T-helper 17 cell (primary cell): ENCODE measurements around the gene SYCP2L. TPM values are rescaled to one million over a fixed set of nuclear protein-coding genes. Genes with fewer than 3 reads are reported as not detected.

Source experiments
- ATAC-seq: fragments of 150-1000 bp; cut with Tn5 transposase; 2 replicates; pipeline ENCODE4 v1.10.0; 2021; ENCODE audit warnings: mild to moderate bottlenecking, moderate library complexity
- DNase-seq, 3 donors: peaks; one replicate each; pipeline versions ENCODE4 v3.0.0 to v3.0.0-alpha.2; 2020 to 2021
- H3K9me3 ChIP-seq: one replicate; pipeline ENCODE4 v1.7.0; 2013; ENCODE audit warnings: low read length, mild to moderate bottlenecking; ENCODE audit not compliant: control insufficient read depth, poor library complexity, severe bottlenecking
- H3K27ac Mint-ChIP-seq: one replicate; pipeline ENCODE4 v1.8.0; 2022; ENCODE audit warnings: mild to moderate bottlenecking, moderate library complexity, mixed read lengths
- H3K27me3 Mint-ChIP-seq: one replicate; pipeline ENCODE4 v1.8.0; 2022; ENCODE audit warnings: mixed read lengths
- H3K36me3 Mint-ChIP-seq: one replicate; pipeline ENCODE4 v1.8.0; 2022; ENCODE audit warnings: low read depth, mixed read lengths
- H3K4me1 Mint-ChIP-seq: one replicate; pipeline ENCODE4 v1.8.0; 2022; ENCODE audit warnings: mild to moderate bottlenecking, mixed read lengths
- H3K4me3 Mint-ChIP-seq: one replicate; pipeline ENCODE4 v1.8.0; 2022; ENCODE audit warnings: mild to moderate bottlenecking, moderate library complexity, mixed read lengths
- total RNA-seq, 4 donors: library from RNA in 2 of 4; stranded (reverse) in 2 of 4; gene quantifications; one replicate each; pipeline ENCODE4 v1.2.3 and lab custom pipeline; 2022 to 2026

Gene SYCP2L
- total RNA-seq, 2 donors from 2014 or later: not detected

GRCh38 chr6:10949579-10950490 lies 63.0 kb downstream of the SYCP2L start:
- H3K4me3 Mint-ChIP-seq: no peak overlapping the region
- no peaks in the 10 kb centered on the region for H3K4me1 Mint-ChIP-seq
- ATAC-seq (no peak), DNase-seq (no peak)
- peaks cover 6% of the 10 kb centered on the region for H3K36me3 Mint-ChIP-seq
- peaks cover 25% of the 10 kb centered on the region for H3K27me3 Mint-ChIP-seq
- no peak overlapping the region for H3K27ac Mint-ChIP-seq
- H3K9me3 ChIP-seq: no peaks in the 10 kb centered on the region

GRCh38 chr6:10951675-10952282 lies 64.9 kb downstream of the SYCP2L start:
- Mint-ChIP-seq H3K4me3 (no peak overlapping the region), H3K27ac (no peak overlapping the region), H3K36me3 (peaks cover 6% of the 10 kb centered on the region), H3K4me1 (no peaks in the 10 kb centered on the region), H3K27me3 (peaks cover 25% of the 10 kb centered on the region)
- no peak for DNase-seq
- ATAC-seq: no peak
- no peaks in the 10 kb centered on the region for H3K9me3 ChIP-seq

GRCh38 chr6:10954590-10955010 lies 67.7 kb downstream of the SYCP2L start:
- Mint-ChIP-seq H3K27ac (no peak overlapping the region), H3K27me3 (peaks cover 17% of the 10 kb centered on the region), H3K4me1 (no peaks in the 10 kb centered on the region), H3K4me3 (no peak overlapping the region), H3K36me3 (peaks cover 3% of the 10 kb centered on the region)
- DNase-seq (peak; percentile 15 to 51 (median 40)), ATAC-seq (peak; percentile 74)
- H3K9me3 ChIP-seq: no peaks in the 10 kb centered on the region

GRCh38 chr6:10956776-10957175 lies 69.9 kb downstream of the SYCP2L start:
- DNase-seq (no peak), ATAC-seq (no peak)
- Mint-ChIP-seq H3K27me3 (peaks cover 22% of the 10 kb centered on the region), H3K36me3 (no peaks in the 10 kb centered on the region), H3K4me1 (no peaks in the 10 kb centered on the region), H3K27ac (no peak overlapping the region), H3K4me3 (no peak overlapping the region)
- no peaks in the 10 kb centered on the region for H3K9me3 ChIP-seq

- Mint-ChIP-seq H3K4me1 (no peaks in the 10 kb centered on the region), H3K36me3 (no peaks in the 10 kb centered on the region), H3K4me3 (no peak overlapping the region), H3K27me3 (peaks cover 18% of the 10 kb centered on the region), H3K27ac (no peak overlapping the region)
- no peak for DNase-seq
- ATAC-seq: no peak
- H3K9me3 ChIP-seq: no peaks in the 10 kb centered on the region
Measured at GRCh38 chr6:10957414-10957886, 70.6 kb downstream of the SYCP2L start.

- no peak overlapping the region for H3K4me3 Mint-ChIP-seq
- H3K36me3 Mint-ChIP-seq: no peaks in the 10 kb centered on the region
- no peaks in the 10 kb centered on the region for H3K9me3 ChIP-seq
- H3K4me1 Mint-ChIP-seq: no peaks in the 10 kb centered on the region
- H3K27me3 Mint-ChIP-seq: peaks cover 19% of the 10 kb centered on the region
- DNase-seq: no peak
- H3K27ac Mint-ChIP-seq: no peak overlapping the region
- no peak for ATAC-seq
Measured at GRCh38 chr6:10960171-10960570, 73.3 kb downstream of the SYCP2L start.

GRCh38 chr6:10961837-10962236 lies 75.0 kb downstream of the SYCP2L start:
- H3K4me3 Mint-ChIP-seq: no peak overlapping the region
- H3K27ac Mint-ChIP-seq: no peak overlapping the region
- peaks cover 19% of the 10 kb centered on the region for H3K27me3 Mint-ChIP-seq
- DNase-seq (no peak), ATAC-seq (no peak)
- no peaks in the 10 kb centered on the region for H3K36me3 Mint-ChIP-seq
- no peaks in the 10 kb centered on the region for H3K4me1 Mint-ChIP-seq
- no peaks in the 10 kb centered on the region for H3K9me3 ChIP-seq

GRCh38 chr6:10962673-10963072 lies 75.8 kb downstream of the SYCP2L start:
- H3K9me3 ChIP-seq: no peaks in the 10 kb centered on the region
- Mint-ChIP-seq H3K27me3 (peaks cover 19% of the 10 kb centered on the region), H3K27ac (no peak overlapping the region), H3K36me3 (no peaks in the 10 kb centered on the region), H3K4me1 (no peaks in the 10 kb centered on the region), H3K4me3 (no peak overlapping the region)
- no peak for DNase-seq
- ATAC-seq: no peak

GRCh38 chr6:10963113-10963512 lies 76.3 kb downstream of the SYCP2L start:
- Mint-ChIP-seq H3K4me1 (no peaks in the 10 kb centered on the region), H3K27me3 (peaks cover 19% of the 10 kb centered on the region), H3K4me3 (no peak overlapping the region), H3K36me3 (no peaks in the 10 kb centered on the region), H3K27ac (no peak overlapping the region)
- DNase-seq: no peak
- no peaks in the 10 kb centered on the region for H3K9me3 ChIP-seq
- ATAC-seq: no peak

GRCh38 chr6:10964684-10965083 lies 77.8 kb downstream of the SYCP2L start:
- H3K9me3 ChIP-seq: no peaks in the 10 kb centered on the region
- peaks cover 19% of the 10 kb centered on the region for H3K27me3 Mint-ChIP-seq
- no peaks in the 10 kb centered on the region for H3K4me1 Mint-ChIP-seq
- H3K4me3 Mint-ChIP-seq: no peak overlapping the region
- ATAC-seq: no peak
- no peak overlapping the region for H3K27ac Mint-ChIP-seq
- no peak for DNase-seq
- H3K36me3 Mint-ChIP-seq: peaks cover 4% of the 10 kb centered on the region

- Mint-ChIP-seq H3K27me3 (peaks cover 6% of the 10 kb centered on the region), H3K36me3 (peaks cover 4% of the 10 kb centered on the region), H3K4me1 (no peaks in the 10 kb centered on the region), H3K27ac (no peak overlapping the region), H3K4me3 (no peak overlapping the region)
- no peaks in the 10 kb centered on the region for H3K9me3 ChIP-seq
- no peak for ATAC-seq
- DNase-seq: no peak
Measured at GRCh38 chr6:10968776-10969175, 81.9 kb downstream of the SYCP2L start.

- no peak overlapping the region for H3K4me3 Mint-ChIP-seq
- DNase-seq (no peak), ATAC-seq (no peak)
- H3K36me3 Mint-ChIP-seq: peaks cover 4% of the 10 kb centered on the region
- no peak overlapping the region for H3K27ac Mint-ChIP-seq
- H3K4me1 Mint-ChIP-seq: no peaks in the 10 kb centered on the region
- H3K9me3 ChIP-seq: no peaks in the 10 kb centered on the region
- peaks cover 6% of the 10 kb centered on the region for H3K27me3 Mint-ChIP-seq
Measured at GRCh38 chr6:10970731-10971130, 83.9 kb downstream of the SYCP2L start.

- no peak overlapping the region for H3K27ac Mint-ChIP-seq
- H3K27me3 Mint-ChIP-seq: peaks cover 6% of the 10 kb centered on the region
- H3K4me1 Mint-ChIP-seq: no peaks in the 10 kb centered on the region
- no peak for ATAC-seq
- DNase-seq: no peak
- no peak overlapping the region for H3K4me3 Mint-ChIP-seq
- no peaks in the 10 kb centered on the region for H3K9me3 ChIP-seq
- peaks cover 4% of the 10 kb centered on the region for H3K36me3 Mint-ChIP-seq
Measured at GRCh38 chr6:10972196-10972595, 85.3 kb downstream of the SYCP2L start.
